Adipose tissue (tissue), 3 donors: ENCODE measurements around the gene DNAH6. TPM values are rescaled to one million over a fixed set of nuclear protein-coding genes. Genes with fewer than 3 reads are reported as not detected.
"Not testable (repeated sequence)": the region's sequence is repeated elsewhere in the genome, so short reads cannot be mapped to it uniquely, and the experiment has no call there.

ENCODE experiments used
- H3K27ac ChIP-seq: one replicate; pipeline ENCODE4 v1.5.1; 2013; ENCODE audit warnings: low read depth, low read length
- WGBS, 3 donors: extraction: QIAGEN DNeasy Blood & Tissue Kit; methylation state at CpG; one replicate each; pipeline ENCODE4 v1.1.7; 2013; 5-methylcytosine and 5-hydroxymethylcytosine counted together
- polyA plus RNA-seq, 3 donors: library from polyadenylated mRNA; stranded (reverse); fragments of 200-250 nt; gene quantifications; one replicate each; pipeline ENCODE4 v1.2.3, GENCODE V29; 2013
- donor health status: healthy with polysubstance abuse.
- donor health status: Bipolar disorder and iron deficiency.
- donor health status: healthy.

Gene DNAH6
- polyA plus RNA-seq, result 1 to 10 TPM in 1 of 3 donors, under 1 TPM in 2; 0.27 to 1.1 (median 0.35) TPM

- H3K27ac ChIP-seq, result no peak within 1 kb of the TSS
- WGBS, 3 donors, result 4 to 11% (median 8%) methylated on average over 31 of the region's 31 CpGs
Observed at GRCh38 chr2:84516234-84516986, at the start of gene DNAH6. DNAH6 (plus strand) TSS chr2:84516498; CDS start chr2:84517827, 1,329 bp downstream.

GRCh38 chr2:84467389-84467788 lies 48.9 kb upstream of the DNAH6 start:
- no peak overlapping the region for H3K27ac ChIP-seq
- 70 to 95% (median 94%) methylated on average over 1 of the region's 1 CpG for WGBS, 3 donors

- not testable (repeated sequence) for H3K27ac ChIP-seq
- WGBS, 3 donors, result 18 to 53% (median 43%) methylated on average over 2 of the region's 2 CpGs
Observed at GRCh38 chr2:84472423-84472822, 43.9 kb upstream of the DNAH6 start.

- H3K27ac ChIP-seq, result no peak overlapping the region
- WGBS, 3 donors, result 24 to 66% (median 63%) methylated on average over 6 of the region's 6 CpGs
Observed at GRCh38 chr2:84472856-84473565, 43.3 kb upstream of the DNAH6 start.

GRCh38 chr2:84474176-84474575 lies 42.1 kb upstream of the DNAH6 start:
- 52 to 82% (median 69%) methylated on average over 4 of the region's 4 CpGs for WGBS, 3 donors
- H3K27ac ChIP-seq, result no peak overlapping the region

- 73 to 100% (median 82%) methylated on average over 1 of the region's 1 CpG for WGBS, 3 donors
Observed at GRCh38 chr2:84477886-84478285, 38.4 kb upstream of the DNAH6 start.

GRCh38 chr2:84478867-84479266 lies 37.4 kb upstream of the DNAH6 start:
- WGBS, 3 donors, result 88 to 97% (median 88%) methylated on average over 3 of the region's 3 CpGs

More at GRCh38 chr2:84477886-84478285, 38.4 kb upstream of the DNAH6 start:
- H3K27ac ChIP-seq, result no peak overlapping the region

GRCh38 chr2:84481702-84482101 lies 34.6 kb upstream of the DNAH6 start:
- WGBS, 3 donors, result 39 to 77% (median 40%) methylated on average over 5 of the region's 5 CpGs
- H3K27ac ChIP-seq, result no peak overlapping the region

More at GRCh38 chr2:84478867-84479266, 37.4 kb upstream of the DNAH6 start:
- no peak overlapping the region for H3K27ac ChIP-seq

GRCh38 chr2:84482603-84483002 lies 33.7 kb upstream of the DNAH6 start:
- WGBS, 3 donors, result 61 to 69% (median 69%) methylated on average over 3 of the region's 3 CpGs
- no peak overlapping the region for H3K27ac ChIP-seq

GRCh38 chr2:84483320-84483719 lies 33.0 kb upstream of the DNAH6 start:
- 77 to 93% (median 82%) methylated on average over 1 of the region's 1 CpG for WGBS, 3 donors

GRCh38 chr2:84486441-84487115 lies 29.7 kb upstream of the DNAH6 start:
- 26 to 94% (median 90%) methylated on average over 2 of the region's 2 CpGs for WGBS, 3 donors
- H3K27ac ChIP-seq, result no peak overlapping the region

More at GRCh38 chr2:84483320-84483719, 33.0 kb upstream of the DNAH6 start:
- no peak overlapping the region for H3K27ac ChIP-seq

- 43 to 46% (median 45%) methylated on average over 3 of the region's 3 CpGs for WGBS, 3 donors
- H3K27ac ChIP-seq, result no peak overlapping the region
Observed at GRCh38 chr2:84487298-84487996, 28.9 kb upstream of the DNAH6 start.

GRCh38 chr2:84491256-84491655 lies 25.0 kb upstream of the DNAH6 start:
- H3K27ac ChIP-seq, result no peak overlapping the region
- 48 to 81% (median 48%) methylated on average over 2 of the region's 2 CpGs for WGBS, 3 donors

- 92 to 96% (median 94%) methylated on average over 6 of the region's 6 CpGs for WGBS, 3 donors
- no peak overlapping the region for H3K27ac ChIP-seq
Observed at GRCh38 chr2:84491741-84492140, 24.6 kb upstream of the DNAH6 start.

GRCh38 chr2:84492571-84492970 lies 23.7 kb upstream of the DNAH6 start:
- 74 to 88% (median 78%) methylated on average over 1 of the region's 1 CpG for whole genome bisulfite sequencing, 3 donors
- no peak overlapping the region for H3K27ac ChIP-seq

GRCh38 chr2:84493514-84493913 lies 22.8 kb upstream of the DNAH6 start:
- WGBS, 3 donors, result 53 to 72% (median 61%) methylated on average over 5 of the region's 5 CpGs
- H3K27ac ChIP-seq, result no peak overlapping the region

- WGBS, 3 donors, result 66 to 88% (median 72%) methylated on average over 4 of the region's 4 CpGs
- H3K27ac ChIP-seq, result no peak overlapping the region
Observed at GRCh38 chr2:84494070-84494469, 22.2 kb upstream of the DNAH6 start.

GRCh38 chr2:84495539-84496146 lies 20.7 kb upstream of the DNAH6 start:
- no peak overlapping the region for H3K27ac ChIP-seq
- WGBS, 3 donors, result 17 to 25% (median 23%) methylated on average over 8 of the region's 8 CpGs
